NOMO-1 treated with DMSO at 0.1 percent for 48 hours (cell line): ENCODE measurements around the gene GOLGA6L10.
"Not testable (repeated sequence)": the region's sequence is repeated elsewhere in the genome, so short reads cannot be mapped to it uniquely, and the experiment has no call there.

Experiments
- DNase-seq: peaks from one replicate; lab custom pipeline; 2025; ENCODE audit not compliant: unreplicated experiment; lab: John Stamatoyannopoulos, UW

Gene GOLGA6L10

DNA sequence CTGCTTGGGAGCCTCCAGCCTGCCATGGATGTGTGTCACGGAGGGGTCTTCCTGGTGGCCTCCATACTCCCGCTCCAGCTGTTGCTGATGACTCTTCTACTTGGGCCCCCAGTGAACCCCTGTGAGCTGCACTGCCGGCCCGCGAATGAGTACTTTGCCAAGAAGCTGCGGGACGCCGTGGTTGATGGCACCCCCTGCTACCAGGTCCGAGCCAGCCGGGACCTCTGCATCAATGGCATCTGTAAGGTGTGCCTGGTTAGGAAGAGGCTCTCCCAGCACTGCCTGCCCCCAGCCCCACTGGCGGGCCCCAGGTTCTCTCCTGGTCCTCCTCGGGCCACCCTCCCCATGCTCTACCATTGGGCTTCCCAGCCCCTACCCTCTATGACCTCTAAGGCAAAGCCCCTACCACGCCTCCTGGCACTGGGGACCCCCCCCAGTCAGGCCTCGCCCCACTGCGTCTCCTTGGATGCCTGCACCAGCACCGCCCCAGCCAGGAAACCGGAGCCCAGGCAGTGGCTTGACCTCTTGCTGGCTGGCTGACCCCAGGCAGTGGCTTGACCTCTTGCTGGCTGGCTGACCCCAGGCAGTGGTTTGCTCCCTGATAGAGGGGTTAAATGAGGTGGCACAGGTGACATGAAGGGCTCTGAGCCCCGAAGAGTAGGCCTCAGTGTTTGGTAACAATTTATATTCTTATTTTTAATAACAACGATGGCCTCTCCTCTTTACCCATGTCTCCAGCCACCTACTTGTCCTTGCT lies 29.6 kb downstream of the GOLGA6L10 start:
- not testable (repeated sequence) for DNase-seq

DNA sequence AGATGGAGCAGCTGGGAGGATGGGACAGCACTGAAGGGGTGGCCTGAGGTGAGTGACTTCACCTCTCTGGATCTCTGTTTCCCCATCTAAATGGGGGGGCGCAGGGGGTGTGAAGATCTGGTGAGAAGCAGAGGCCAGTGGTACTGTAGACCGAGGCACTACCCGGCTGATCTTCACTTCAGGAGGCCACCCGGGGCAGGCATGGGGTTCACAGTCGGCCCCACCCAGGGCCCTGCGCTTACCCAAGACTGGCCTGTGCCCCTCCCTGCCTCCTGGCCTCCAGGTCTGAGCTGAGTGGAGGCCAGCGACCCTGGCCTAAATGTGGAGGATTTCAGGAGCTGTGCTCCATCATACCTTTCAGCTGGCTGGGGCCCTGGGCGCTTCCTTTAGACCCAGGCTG lies 31.0 kb downstream of the GOLGA6L10 start:
- DNase-seq = not testable (repeated sequence)

DNA sequence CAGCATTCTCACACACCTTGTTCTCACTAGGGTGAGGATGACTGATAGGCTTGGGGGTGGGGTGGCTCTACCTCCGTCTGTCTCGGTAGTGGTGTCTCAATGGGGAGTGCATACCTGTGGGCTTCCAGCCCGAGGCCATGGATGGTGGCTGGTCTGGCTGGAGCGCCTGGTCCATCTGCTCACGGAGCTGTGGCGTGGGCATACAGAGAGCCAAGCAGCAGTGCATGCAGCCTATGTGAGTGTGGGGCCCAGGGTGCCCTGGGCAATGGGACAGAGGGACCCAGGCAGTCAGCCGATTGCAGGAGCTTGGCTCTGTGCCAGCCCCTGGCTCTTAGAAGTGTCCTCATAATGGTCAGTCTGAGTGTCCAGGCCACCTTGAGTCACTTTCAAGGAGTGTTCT lies 31.8 kb downstream of the GOLGA6L10 start:
- not testable (repeated sequence) for DNase-seq

- DNase-seq = no peak
Measured at GRCh38 chr15:82317091-82317489, 32.2 kb downstream of the GOLGA6L10 start.

- not testable (repeated sequence) for DNase-seq
Measured at GRCh38 chr15:82316247-82317090, 32.8 kb downstream of the GOLGA6L10 start.

DNA sequence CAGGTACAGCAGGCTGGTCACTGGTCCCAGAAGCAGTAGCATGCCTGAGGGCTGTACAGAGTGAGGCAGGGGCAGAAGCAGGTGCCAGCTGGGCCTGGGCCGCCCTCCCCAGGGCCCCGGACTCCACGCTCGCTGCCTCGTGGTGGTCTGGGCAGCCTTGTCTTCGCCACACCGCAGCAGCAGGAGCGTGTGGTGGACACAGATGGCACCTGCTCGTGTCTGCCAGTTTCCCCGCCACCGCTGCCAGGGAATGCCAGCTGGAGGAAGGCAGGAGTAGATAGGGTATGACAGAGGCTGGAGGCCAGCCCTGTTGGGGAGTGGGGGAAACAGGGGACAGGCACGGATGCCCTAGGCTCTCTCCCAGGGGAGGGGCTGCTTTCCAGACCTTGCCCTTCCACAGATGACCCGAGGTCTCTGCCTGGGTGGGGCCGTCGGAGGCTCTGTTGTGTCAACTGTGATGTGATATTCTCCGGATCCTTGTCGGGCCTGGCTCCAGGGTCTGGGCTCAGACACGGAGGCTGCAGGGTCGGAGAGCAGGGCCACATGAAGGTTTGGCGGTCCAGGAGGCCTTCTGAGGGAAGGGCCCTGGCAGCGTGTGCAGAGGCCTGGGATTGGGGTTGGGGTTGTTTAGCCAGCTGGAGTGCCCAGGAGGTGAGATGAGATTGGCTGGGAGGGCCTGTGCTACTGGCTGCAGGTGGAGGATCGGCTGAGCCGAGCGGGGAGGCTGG lies 33.6 kb downstream of the GOLGA6L10 start:
- no peak for DNase-seq

DNA sequence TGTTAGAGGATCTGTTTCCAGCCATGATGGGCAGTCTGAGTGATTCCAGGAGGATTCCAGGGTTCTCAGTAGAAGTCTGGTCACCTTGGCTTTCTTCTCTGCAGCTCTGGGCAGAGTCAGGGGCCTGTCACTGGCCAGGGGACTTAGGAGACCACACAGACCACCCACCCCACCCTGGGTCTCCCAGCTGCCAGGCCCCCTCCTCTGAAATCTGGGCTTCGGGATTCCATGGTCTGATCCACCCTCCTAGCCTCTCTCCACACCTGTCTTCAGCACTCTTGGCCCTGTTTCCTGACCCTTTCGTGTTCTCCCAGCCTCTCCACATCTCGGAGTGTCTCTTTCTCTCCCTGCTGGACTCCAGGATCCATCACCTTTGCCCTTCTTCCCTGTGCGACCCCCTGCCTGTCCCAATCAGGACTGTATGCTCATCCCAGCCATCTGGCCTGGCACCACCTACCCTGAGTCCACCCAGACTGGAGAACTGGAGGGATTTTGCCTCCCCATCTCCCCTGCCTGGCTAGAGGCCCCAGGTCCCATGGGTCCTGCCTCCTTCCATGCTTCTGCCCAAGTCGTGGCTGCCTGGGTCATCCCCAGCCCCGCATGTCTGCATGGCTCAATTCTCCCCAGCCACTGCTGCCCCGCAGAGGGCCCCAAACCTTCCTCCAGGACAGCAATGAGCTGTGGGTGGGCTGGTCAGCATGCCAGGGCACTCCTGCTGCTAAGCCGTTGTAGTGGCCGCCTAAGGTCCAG lies 34.3 kb downstream of the GOLGA6L10 start:
- no peak for DNase-seq

DNA sequence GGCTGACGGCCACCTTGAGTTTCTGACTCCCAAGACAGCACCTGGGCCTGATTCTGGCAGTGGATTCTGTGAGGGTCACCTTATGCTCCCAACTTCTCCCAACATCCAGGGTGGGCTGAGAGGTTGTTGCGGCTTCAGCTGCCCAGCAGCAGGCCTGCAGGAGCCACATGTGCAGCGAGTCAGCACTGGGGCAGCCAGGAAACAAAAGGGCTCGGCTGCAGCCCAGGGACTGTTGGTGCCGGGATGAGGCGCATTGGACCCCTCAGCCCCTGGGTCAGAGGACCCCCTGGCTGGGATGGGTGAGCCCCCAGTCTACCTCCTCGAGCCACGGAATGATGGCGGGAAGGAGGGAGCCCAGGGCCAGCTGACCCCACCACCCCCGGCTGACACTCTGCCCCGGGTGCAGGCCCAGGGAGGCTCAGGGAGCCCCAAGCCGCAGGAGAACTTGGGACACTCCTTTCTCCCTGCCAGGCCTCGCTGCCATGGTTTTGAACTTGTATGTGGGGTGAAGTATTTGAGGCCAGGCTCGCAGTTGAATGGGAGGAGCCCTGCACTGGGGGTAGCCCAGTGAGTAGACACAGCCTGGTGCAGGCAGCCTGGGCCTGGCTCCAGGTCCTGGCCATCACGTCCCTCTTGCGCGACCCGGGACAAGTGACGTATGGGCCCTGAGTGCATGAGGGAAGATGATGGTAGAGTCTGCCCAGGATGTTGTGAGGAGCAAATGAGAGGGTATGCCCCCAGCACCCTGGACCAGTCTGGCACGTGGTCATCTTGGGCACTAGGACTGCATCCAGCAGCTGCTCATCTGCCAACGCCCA lies 35.1 kb downstream of the GOLGA6L10 start:
- not testable (repeated sequence) for DNase-seq

DNA sequence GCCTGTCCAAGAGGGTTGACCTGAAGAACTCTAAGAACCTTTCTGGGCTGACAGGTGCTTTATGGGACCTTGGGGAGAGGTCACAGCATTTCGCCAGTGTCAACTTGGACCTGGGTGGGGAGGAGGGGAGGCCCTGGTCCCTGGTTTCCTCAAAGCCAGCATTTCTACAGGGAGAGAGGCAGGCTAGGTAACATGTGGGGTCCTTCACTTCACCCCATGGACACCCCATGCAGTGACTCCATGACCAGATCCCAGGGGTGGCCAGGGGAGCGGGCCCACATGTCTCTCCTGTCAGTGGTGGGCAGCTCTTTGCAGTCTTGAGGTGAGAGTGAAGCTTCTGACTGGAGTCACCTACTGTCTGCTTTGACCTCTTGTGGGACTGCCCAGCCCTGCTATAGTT lies 35.8 kb downstream of the GOLGA6L10 start:
- DNase-seq = no peak

DNA sequence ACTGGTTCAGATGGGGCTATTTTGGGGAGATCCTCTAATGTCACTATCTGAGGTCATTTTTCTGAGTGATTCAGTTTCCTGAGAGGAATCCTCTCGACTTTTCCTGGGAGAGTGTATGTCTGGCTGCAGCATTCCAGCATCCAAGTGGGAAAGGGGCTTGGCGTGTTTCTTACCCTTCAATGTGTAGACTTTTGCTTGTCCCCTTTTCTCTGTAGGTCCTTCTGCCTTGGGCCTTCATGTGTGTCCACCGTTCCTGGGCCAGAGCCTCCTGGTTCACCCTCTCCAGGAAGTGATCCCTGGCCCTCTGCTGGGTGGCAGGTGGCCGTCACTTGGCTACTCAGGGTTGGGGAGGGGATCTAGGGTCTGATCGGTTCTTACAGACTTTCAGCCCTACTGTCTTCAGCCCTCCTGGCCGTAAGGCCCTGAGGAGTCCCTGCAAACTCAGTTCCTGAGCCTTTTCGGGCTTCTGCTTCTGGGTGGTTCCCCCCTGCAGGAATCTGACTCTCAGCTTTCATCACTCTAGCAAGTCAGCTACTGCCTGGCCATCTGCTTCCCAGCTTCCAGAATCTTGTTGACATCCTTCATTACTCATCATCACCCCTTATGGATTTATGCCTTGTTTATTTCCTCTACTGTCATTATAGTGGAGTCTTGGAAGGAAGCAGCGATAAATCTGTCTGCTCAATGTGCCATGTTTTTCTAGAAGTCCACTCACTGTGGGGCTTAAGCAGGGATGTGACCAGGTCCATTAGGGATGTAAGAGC lies 36.5 kb downstream of the GOLGA6L10 start:
- DNase-seq = no peak

DNA sequence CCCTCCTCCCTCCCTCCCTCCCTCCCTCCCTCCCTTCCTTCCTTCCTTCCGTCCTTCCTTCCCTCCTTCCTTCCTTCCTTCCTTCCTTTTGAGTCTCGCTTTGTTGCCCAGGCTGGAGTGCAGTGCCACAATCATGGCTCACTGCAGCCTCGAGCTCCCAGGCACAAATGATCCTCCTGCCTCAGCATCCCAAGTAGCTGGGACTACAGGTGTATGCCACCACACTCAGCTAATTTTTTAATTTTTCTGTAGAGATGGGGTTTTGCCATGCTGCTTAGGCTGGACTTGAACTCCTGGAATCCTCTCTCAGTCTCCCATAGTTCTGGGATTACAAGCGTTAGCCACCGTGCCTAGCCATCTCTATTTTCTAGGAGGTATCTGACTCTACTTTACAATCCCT lies 38.0 kb downstream of the GOLGA6L10 start:
- DNase-seq = not testable (repeated sequence)

DNA sequence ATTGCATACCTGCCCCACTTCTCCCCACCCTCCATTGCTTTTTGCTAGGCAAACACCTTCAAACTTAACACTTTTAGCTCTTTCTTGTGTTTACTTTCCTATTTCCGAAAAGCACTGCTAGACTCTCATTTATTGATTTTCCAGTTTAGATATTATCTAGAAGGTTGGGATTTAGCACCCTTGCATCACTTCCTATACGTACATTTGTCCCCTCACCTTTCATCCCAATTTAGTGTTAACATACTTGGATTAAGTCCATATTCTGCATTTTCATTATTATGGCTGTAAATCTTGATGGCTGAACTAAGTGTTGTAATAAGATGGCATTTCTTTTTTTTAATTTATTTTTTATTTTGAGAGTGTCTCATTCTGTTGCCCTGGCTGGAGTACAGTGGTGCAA lies 39.5 kb downstream of the GOLGA6L10 start:
- no peak for DNase-seq

GRCh38 chr15:82307714-82308081 lies 41.6 kb downstream of the GOLGA6L10 start:
- DNase-seq = no peak

- no peak for DNase-seq
Measured at GRCh38 chr15:82306791-82307713, 42.2 kb downstream of the GOLGA6L10 start.

DNA sequence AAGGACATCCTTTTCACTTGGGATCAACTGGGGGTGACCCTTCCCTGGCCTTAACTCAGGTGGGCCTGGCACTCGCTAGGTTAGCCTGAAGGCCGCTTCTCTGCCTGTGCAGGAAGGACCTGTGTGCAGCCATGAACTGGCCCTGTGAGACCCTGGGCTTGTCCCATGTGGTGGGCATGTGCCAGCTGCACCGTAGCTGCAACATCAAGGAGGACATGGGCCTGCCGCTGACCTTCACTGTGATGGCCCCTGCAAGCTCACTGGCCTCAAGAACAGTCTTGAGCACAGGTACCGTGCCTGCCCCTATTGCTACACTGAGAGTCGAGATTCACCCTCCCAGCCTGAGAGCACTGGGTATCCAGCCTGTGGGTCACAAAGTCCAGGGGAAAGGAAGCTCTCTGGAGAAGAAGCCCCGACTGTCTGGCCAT lies 43.6 kb downstream of the GOLGA6L10 start:
- no peak for DNase-seq

GRCh38 chr15:82304778-82305090 lies 44.5 kb downstream of the GOLGA6L10 start:
- DNase-seq = no peak

DNA sequence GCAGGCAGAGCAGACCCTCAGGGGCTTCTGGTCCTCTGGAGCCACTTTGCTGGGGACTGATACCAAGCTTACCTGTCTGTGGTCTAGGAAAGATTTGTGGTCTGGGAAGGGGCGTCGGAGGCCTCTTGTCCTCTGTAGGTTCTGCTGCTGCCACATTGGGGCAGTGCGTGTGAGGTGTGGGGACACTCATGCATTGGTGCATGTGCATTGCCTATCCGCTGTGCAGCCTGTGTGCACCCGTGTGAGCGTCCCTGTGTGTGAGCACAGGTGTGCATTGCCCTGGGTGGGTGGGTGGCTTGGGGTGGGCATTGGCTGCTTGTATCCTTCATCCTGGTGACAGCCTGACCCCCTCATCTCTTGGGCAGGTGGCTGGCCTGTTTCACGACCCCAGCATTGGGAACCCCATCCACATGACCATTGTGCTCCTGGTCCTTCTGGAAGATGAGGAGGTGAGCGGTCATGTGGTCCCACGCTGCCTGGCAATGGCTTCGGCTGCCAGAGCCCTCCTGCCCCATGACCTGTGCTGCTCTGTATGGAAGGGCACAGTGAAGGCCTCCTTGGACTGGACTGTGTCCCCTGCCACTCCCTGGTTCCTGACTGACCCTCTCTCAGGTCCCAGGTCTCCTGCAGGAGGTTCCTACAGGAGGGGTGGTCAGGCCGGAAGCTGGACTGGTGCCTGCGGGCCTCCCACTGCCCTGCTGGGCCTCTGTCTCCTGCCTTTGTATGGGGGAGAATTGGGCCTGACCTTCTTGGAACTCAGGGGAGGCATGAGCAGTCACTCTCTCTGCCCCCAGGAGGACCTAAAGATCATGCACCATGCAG lies 45.1 kb downstream of the GOLGA6L10 start:
- DNase-seq = no peak
